Measurements from ENCODE around the gene TRNAU1AP.

DNA sequence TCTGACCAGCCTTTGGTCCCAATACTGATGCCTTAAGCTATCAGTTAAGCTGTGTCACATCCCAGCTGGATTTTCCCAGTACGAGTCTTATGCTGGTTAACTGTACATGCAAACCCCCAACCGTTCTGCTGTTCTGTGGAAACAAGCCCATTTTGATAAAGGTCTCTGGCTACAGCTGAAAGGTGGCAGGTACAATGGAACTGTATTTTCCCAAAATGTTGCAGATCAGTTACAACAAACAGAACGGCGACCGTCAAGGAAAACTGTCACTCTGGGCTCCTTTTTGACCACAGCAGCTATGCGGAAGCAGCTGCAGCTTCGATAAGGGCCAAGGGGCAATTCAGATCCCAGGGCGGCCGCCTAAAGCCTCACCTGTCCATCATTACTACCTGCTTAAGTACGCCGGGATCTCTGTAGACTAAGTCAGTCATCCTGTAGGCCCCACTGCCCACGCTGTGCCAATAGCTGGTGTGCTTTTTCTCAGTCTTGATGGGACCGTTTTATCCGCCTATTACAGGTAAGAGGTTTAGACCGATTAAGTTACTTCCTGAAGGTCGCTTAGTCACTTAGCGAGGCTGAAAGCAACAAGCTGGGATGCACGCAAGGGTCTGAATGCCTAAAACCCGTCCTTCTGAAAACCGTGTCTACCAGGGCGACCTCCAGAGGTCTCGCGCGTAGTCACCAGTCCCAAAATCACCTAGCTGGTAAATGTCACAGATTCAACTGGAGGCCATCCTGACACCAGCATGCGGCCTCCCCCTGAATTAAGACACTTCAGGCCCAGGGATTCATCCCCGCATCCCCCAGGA, 28.0 kb downstream of the TRNAU1AP start:
- TF ChIP-seq, protein P1, sequence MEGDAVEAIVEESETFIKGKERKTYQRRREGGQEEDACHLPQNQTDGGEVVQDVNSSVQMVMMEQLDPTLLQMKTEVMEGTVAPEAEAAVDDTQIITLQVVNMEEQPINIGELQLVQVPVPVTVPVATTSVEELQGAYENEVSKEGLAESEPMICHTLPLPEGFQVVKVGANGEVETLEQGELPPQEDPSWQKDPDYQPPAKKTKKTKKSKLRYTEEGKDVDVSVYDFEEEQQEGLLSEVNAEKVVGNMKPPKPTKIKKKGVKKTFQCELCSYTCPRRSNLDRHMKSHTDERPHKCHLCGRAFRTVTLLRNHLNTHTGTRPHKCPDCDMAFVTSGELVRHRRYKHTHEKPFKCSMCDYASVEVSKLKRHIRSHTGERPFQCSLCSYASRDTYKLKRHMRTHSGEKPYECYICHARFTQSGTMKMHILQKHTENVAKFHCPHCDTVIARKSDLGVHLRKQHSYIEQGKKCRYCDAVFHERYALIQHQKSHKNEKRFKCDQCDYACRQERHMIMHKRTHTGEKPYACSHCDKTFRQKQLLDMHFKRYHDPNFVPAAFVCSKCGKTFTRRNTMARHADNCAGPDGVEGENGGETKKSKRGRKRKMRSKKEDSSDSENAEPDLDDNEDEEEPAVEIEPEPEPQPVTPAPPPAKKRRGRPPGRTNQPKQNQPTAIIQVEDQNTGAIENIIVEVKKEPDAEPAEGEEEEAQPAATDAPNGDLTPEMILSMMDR (IDR thresholded peaks at IDR 0.05) = no peak
- TF ChIP-seq POLR2A (IDR thresholded peaks at IDR 0.05) = no peak

All from gastroesophageal sphincter (tissue), 3 donors.